Liver (tissue), 9 donors: ENCODE results near the gene TH. TPM values are rescaled to one million over a fixed set of nuclear protein-coding genes. Genes with fewer than 3 reads are reported as not detected.
"Not testable (repeated sequence)": the region's sequence is repeated elsewhere in the genome, so short reads cannot be mapped to it uniquely, and the experiment has no call there.

Experiments used
- DNase-seq: peaks from one replicate; pipeline ENCODE4 v3.0.0-alpha.2; 2017; ENCODE audit warnings: low spot score
- H3K27ac ChIP-seq, 2 donors: one replicate each; pipeline ENCODE4 v1.7.0; 2013; ENCODE audit warnings: inconsistent platforms in 2 of 2, low read length in 2 of 2, control low read depth in 1 of 2, low read depth in 1 of 2, mild to moderate bottlenecking in 1 of 2
- H3K27me3 ChIP-seq, 4 donors: one replicate each; pipeline versions ENCODE4 v1.6.1 to v1.7.0; 2013; ENCODE audit warnings: low read length in 3 of 4, inconsistent platforms in 1 of 4, mild to moderate bottlenecking in 1 of 4, moderate library complexity in 1 of 4; ENCODE audit not compliant: control insufficient read depth in 4 of 4, insufficient read depth in 4 of 4
- H3K36me3 ChIP-seq, 4 donors: one replicate each; pipeline versions ENCODE4 v1.6.1 to v1.7.0; 2013; ENCODE audit warnings: low read length in 3 of 4, mild to moderate bottlenecking in 3 of 4, low read depth in 1 of 4, moderate library complexity in 1 of 4; ENCODE audit not compliant: control insufficient read depth in 4 of 4, insufficient read depth in 3 of 4
- H3K4me1 ChIP-seq, 4 donors: one replicate each; pipeline versions ENCODE4 v1.6.1 to v1.7.0; 2013; ENCODE audit warnings: low read length in 3 of 4, mild to moderate bottlenecking in 3 of 4, moderate library complexity in 1 of 4; ENCODE audit not compliant: control insufficient read depth in 4 of 4, insufficient read depth in 4 of 4
- H3K4me3 ChIP-seq, 3 donors: one replicate each; pipeline versions ENCODE4 v1.6.1 to v1.7.0; 2013; ENCODE audit warnings: low read length in 3 of 3, control low read depth in 1 of 3, low read depth in 1 of 3, mild to moderate bottlenecking in 1 of 3
- H3K9ac ChIP-seq, 2 donors: one replicate each; pipeline ENCODE4 v1.7.0; 2013; ENCODE audit warnings: low read length in 2 of 2, mild to moderate bottlenecking in 2 of 2, moderate library complexity in 2 of 2, control low read depth in 1 of 2, low read depth in 1 of 2
- H3K9me3 ChIP-seq, 4 donors: one replicate each; pipeline versions ENCODE4 v1.6.1 to v1.7.0; 2013; ENCODE audit warnings: low read length in 3 of 4; ENCODE audit not compliant: control insufficient read depth in 4 of 4
- ATF3 ChIP-seq: IDR thresholded peaks from 2 replicates; pipeline ENCODE4 v1.6.1; 2016; ENCODE audit warnings: antibody characterized with exemption
- CTCF ChIP-seq: fragments of 150-350 bp; IDR thresholded peaks from 2 replicates; pipeline ENCODE4 v1.5.1; 2017; ENCODE audit warnings: improper control_type of control experiment, low read depth, low read length; ENCODE audit not compliant: missing input control
- EGR1 ChIP-seq, 2 donors: IDR thresholded peaks; 2 replicates each; pipeline ENCODE4 v1.6.1; 2016 to 2018; ENCODE audit warnings: antibody characterized with exemption in 2 of 2, low read depth in 2 of 2
- FOXA1 ChIP-seq: IDR thresholded peaks from 2 replicates; pipeline ENCODE4 v1.6.1; 2016; ENCODE audit warnings: antibody characterized with exemption
- FOXA2 ChIP-seq: IDR thresholded peaks from 2 replicates; pipeline ENCODE4 v1.6.1; 2016; ENCODE audit warnings: antibody characterized with exemption
- GABPA ChIP-seq, 2 donors: IDR thresholded peaks in 1 of 2; conservative IDR thresholded peaks in 1 of 2; 2 replicates each; pipeline ENCODE4 v1.6.1; 2016; ENCODE audit warnings: antibody characterized with exemption in 2 of 2, mild to moderate bottlenecking in 1 of 2, moderate library complexity in 1 of 2
- HNF4G ChIP-seq: IDR thresholded peaks from 2 replicates; pipeline ENCODE4 v1.6.1; 2016; ENCODE audit warnings: antibody characterized with exemption
- JUND ChIP-seq, 2 donors: IDR thresholded peaks; 2 replicates each; pipeline ENCODE4 v1.6.1; 2016; ENCODE audit warnings: antibody characterized with exemption in 2 of 2
- NR2F2 ChIP-seq: IDR thresholded peaks from 2 replicates; pipeline ENCODE4 v1.6.1; 2016; ENCODE audit warnings: antibody characterized with exemption
- RAD21 ChIP-seq, 2 donors: IDR thresholded peaks; 2 replicates each; pipeline ENCODE4 v1.6.1; 2016; ENCODE audit warnings: antibody characterized with exemption in 2 of 2, mild to moderate bottlenecking in 2 of 2
- REST ChIP-seq: IDR thresholded peaks from 2 replicates; pipeline ENCODE4 v1.6.1; 2016; ENCODE audit warnings: antibody characterized with exemption, mild to moderate bottlenecking
- RXRA ChIP-seq, 2 donors: IDR thresholded peaks; 2 replicates each; pipeline ENCODE4 v1.6.1; 2017 to 2018; ENCODE audit warnings: antibody characterized with exemption in 2 of 2, mild to moderate bottlenecking in 1 of 2
- TAF1 ChIP-seq: conservative IDR thresholded peaks from 2 replicates; pipeline ENCODE4 v1.6.1; 2016; ENCODE audit warnings: antibody characterized with exemption, mild to moderate bottlenecking
- ZBTB33 ChIP-seq: IDR thresholded peaks from 2 replicates; pipeline ENCODE4 v1.6.1; 2016; ENCODE audit warnings: antibody characterized with exemption
- WGBS: extraction: QIAGEN DNeasy Blood & Tissue Kit; methylation state at CpG from one replicate; pipeline ENCODE4 v1.1.7; 2013; 5-methylcytosine and 5-hydroxymethylcytosine counted together
- polyA plus RNA-seq, 2 donors: library from polyadenylated mRNA; stranded (reverse) in 1 of 2; unstranded in 1 of 2; fragments of 200-250 nt in 1 of 2; fragments of >200 nt in 1 of 2; fragmentation: Nextera tagmentation in 1 of 2; extraction: Ambion mirVana in 1 of 2; gene quantifications; one replicate each; pipeline versions ENCODE4 v1.2.1 to v1.2.3, GENCODE V29; 2013 to 2015
- total RNA-seq, 2 donors: library from RNA; depleted of rRNA; stranded (reverse); fragments of >200 nt; gene quantifications; one replicate each; pipeline ENCODE4 v1.2.3, GENCODE V29; 2014
- donor health status: healthy.
- donor health status: healthy.
- donor health status: healthy.
- donor health status: healthy.
- donor health status: healthy.

TH gene
- total and polyA plus RNA-seq, 4 donors: 0.13 to 0.24 TPM; not detected in 2

GRCh38 chr11:2178906-2179494 lies 7.4 kb upstream of the TH start:
- no peak for DNase-seq
- Histone ChIP-seq H3K27me3 (peaks cover 0 to under 1% (median 0%) of the 10 kb centered on the region in 4 donors), H3K36me3 (no peaks in the 10 kb centered on the region), H3K9ac (no peak overlapping the region), H3K9me3 (no peaks in the 10 kb centered on the region), H3K4me1 (no peaks in the 10 kb centered on the region), H3K4me3 (no peak overlapping the region), H3K27ac (no peak overlapping the region)
- whole genome bisulfite sequencing: 64% methylated on average over 16 of the region's 16 CpGs
- TF ChIP-seq CTCF (no peak), RAD21 (IDR thresholded peaks at IDR 0.05) (no peak), ZBTB33 (no peak), TAF1 (no peak), REST (no peak), NR2F2 (no peak), HNF4G (no peak), ATF3 (no peak), RXRA (IDR thresholded peaks at IDR 0.05) (no peak), GABPA (IDR thresholded peaks at IDR 0.05 in 1 of 2, conservative IDR thresholded peaks at IDR 0.05 in 1 of 2) (no peak), EGR1 (IDR thresholded peaks at IDR 0.05; ENCODE audit: low read depth in 2 of 2) (no peak), FOXA1 (no peak), FOXA2 (no peak), JUND (IDR thresholded peaks at IDR 0.05) (no peak)

GRCh38 chr11:2178055-2178773 lies 6.6 kb upstream of the TH start:
- not testable (repeated sequence) for H3K27me3 ChIP-seq, H3K9ac ChIP-seq, H3K4me1 ChIP-seq, H3K36me3 ChIP-seq, H3K9me3 ChIP-seq, H3K4me3 ChIP-seq, DNase-seq, H3K27ac ChIP-seq
- WGBS: 75% methylated on average over 15 of the region's 16 CpGs
